HepG2 (cell line): Measurements from ENCODE around the gene SYPL1. TPM values are rescaled to one million over a fixed set of nuclear protein-coding genes. Genes with fewer than 3 reads are reported as not detected.

ENCODE experiments used
- ARID5B ChIP-seq: IDR thresholded peaks from 2 replicates; pipeline ENCODE4 v1.4.0; 2020; ENCODE audit warnings: mild to moderate bottlenecking, missing genetic modification reagents
- CREB1 ChIP-seq, 2 experiments: fragments of 450-650 bp in 1 of 2; IDR thresholded peaks; 2 replicates each; pipeline ENCODE4 v1.6.1; 2016 to 2017; ENCODE audit warnings: control low read depth in 1 of 2, mild to moderate bottlenecking in 1 of 2, missing compliant biosample characterization in 1 of 2, missing genetic modification characterization in 1 of 2
- HDAC1 ChIP-seq: sonication (generic); formaldehyde crosslinking; IDR thresholded peaks from 2 replicates; pipeline ENCODE4 v1.5.1; 2020; ENCODE audit warnings: mild to moderate bottlenecking, missing genetic modification reagents
- MTERF4 ChIP-seq: sonication (generic); formaldehyde crosslinking; IDR thresholded peaks from 2 replicates; pipeline ENCODE4 v1.8.0; 2023; ENCODE audit warnings: mild to moderate bottlenecking, missing genetic modification reagents
- SOX13 ChIP-seq, 3 experiments: fragments of 450-650 bp in 1 of 3; sonication (generic) in 1 of 3; formaldehyde crosslinking in 1 of 3; IDR thresholded peaks in 2 of 3; conservative IDR thresholded peaks in 1 of 3; 2 replicates each; pipeline versions ENCODE4 v1.5.0 to v1.6.1; 2016 to 2020; ENCODE audit warnings: antibody characterized with exemption in 1 of 3, mild to moderate bottlenecking in 1 of 3, missing compliant biosample characterization in 1 of 3, missing genetic modification reagents in 1 of 3, moderate library complexity in 1 of 3
- TCF7 ChIP-seq: sonication (generic); IDR thresholded peaks from 2 replicates; pipeline ENCODE4 v1.6.1; 2016; ENCODE audit warnings: antibody characterized with exemption, low read depth
- ZEB1 ChIP-seq: IDR thresholded peaks from 2 replicates; pipeline ENCODE4 v1.6.1; 2012; ENCODE audit warnings: mild to moderate bottlenecking, low read depth, inconsistent platforms; ENCODE audit not compliant: insufficient replicate concordance
- ZNF264 ChIP-seq: sonication (generic); formaldehyde crosslinking; IDR thresholded peaks from 2 replicates; pipeline ENCODE4 v1.4.0; 2020; ENCODE audit warnings: missing genetic modification reagents
- ZNF362 ChIP-seq: sonication (generic); formaldehyde crosslinking; IDR thresholded peaks from 2 replicates; pipeline ENCODE4 v1.4.0; 2020; ENCODE audit warnings: missing genetic modification reagents, mild to moderate bottlenecking, borderline replicate concordance
- ZNF430 ChIP-seq: sonication (generic); formaldehyde crosslinking; IDR thresholded peaks from 2 replicates; pipeline ENCODE4 v1.9.0; 2021; ENCODE audit warnings: mild to moderate bottlenecking, missing genetic modification reagents
- ZNF788 ChIP-seq: sonication (generic); formaldehyde crosslinking; IDR thresholded peaks from 2 replicates; pipeline ENCODE4 v1.5.0; 2020; ENCODE audit warnings: mild to moderate bottlenecking, missing genetic modification reagents, borderline replicate concordance
- ZSCAN12 ChIP-seq: sonication (generic); formaldehyde crosslinking; IDR thresholded peaks from 2 replicates; pipeline ENCODE4 v1.9.0; 2021; ENCODE audit warnings: mild to moderate bottlenecking, missing genetic modification reagents
- polyA plus RNA-seq, 8 experiments: library from polyadenylated mRNA; depleted of rRNA in 3 of 8; stranded (reverse) in 7 of 8; unstranded in 1 of 8; fragments of >200 nt; fragmentation: Illumina TruSeq in 4 of 8; extraction: Trizol in 4 of 8; gene quantifications; 2 replicates each; pipeline versions ENCODE4 v1.2.1 to v1.2.3, GENCODE V29; 2011 to 2016; ENCODE audit warnings: low read depth in 4 of 8, missing spikeins in 1 of 8, mixed read lengths in 1 of 8; ENCODE audit not compliant: insufficient read depth in 1 of 8
- total RNA-seq, 5 experiments: library from RNA; depleted of rRNA; stranded (reverse); fragments of >200 nt; fragmentation: Illumina TruSeq; extraction: Trizol; gene quantifications; 2 replicates each; pipeline ENCODE4 v1.2.3, GENCODE V29; 2016; ENCODE audit warnings: low read depth in 1 of 5
- TF ChIP-seq, protein P1 (sequence below): sonication (generic); formaldehyde crosslinking; IDR thresholded peaks from 2 replicates; pipeline ENCODE4 v1.4.0; 2020; ENCODE audit warnings: missing genetic modification reagents
- TF ChIP-seq, protein P2 (sequence below), 2 experiments: sonication (generic) in 1 of 2; formaldehyde crosslinking in 1 of 2; IDR thresholded peaks; 2 replicates each; pipeline versions ENCODE4 v1.4.0 to v1.6.1; 2018 to 2020; ENCODE audit warnings: missing genetic modification reagents in 2 of 2, borderline replicate concordance in 1 of 2, low read depth in 1 of 2, mild to moderate bottlenecking in 1 of 2, missing biosample characterization in 1 of 2

SYPL1 gene
- total and polyA plus RNA-seq, 2 of the 13 experiments (the other 11 are each of a cell fraction or from before 2014, with no cell fraction given), result 27.5 to 40.2 TPM

GRCh38 chr7:106071999-106072714 lies 40.0 kb downstream of the SYPL1 start (continued):
- peak; percentile 80 for TF ChIP-seq ARID5B (CRISPR knock-in tag)
- peak; percentile 87; the same call in 1 of the 2 replicates for TF ChIP-seq ZNF430 (CRISPR knock-in tag)
- TF ChIP-seq ZNF362, result peak; percentile 74; the same call in 1 of the 2 replicates
- peak; percentile 52; the same call in 1 of the 2 replicates for TF ChIP-seq TCF7
- peak; percentile 83 for TF ChIP-seq ZEB1
- TF ChIP-seq SOX13 (IDR thresholded peaks at IDR 0.05), result no peak
- TF ChIP-seq SOX13 (CRISPR knock-in tag; conservative IDR thresholded peaks at IDR 0.05 in 1 of 2, IDR thresholded peaks at IDR 0.05 in 1 of 2), result peak in 1 of 2 experiments; percentile 50; a peak in 2 of 4 replicates
- TF ChIP-seq ZNF788 (CRISPR knock-in tag), result no peak
- TF ChIP-seq CREB1 (IDR thresholded peaks at IDR 0.05), result no peak
- TF ChIP-seq CREB1 (CRISPR knock-in tag; IDR thresholded peaks at IDR 0.05), result 0 out of 2 replicates have a peak, but pooled peaks have one; percentile 33
- TF ChIP-seq ZNF264, result 0 out of 2 replicates have a peak, but pooled peaks have one; percentile 54
- TF ChIP-seq MTERF4 (CRISPR knock-in tag), result no peak
- TF ChIP-seq HDAC1 (CRISPR knock-in tag), result peak; percentile 64; the same call in 1 of the 2 replicates
- TF ChIP-seq, protein P1, sequence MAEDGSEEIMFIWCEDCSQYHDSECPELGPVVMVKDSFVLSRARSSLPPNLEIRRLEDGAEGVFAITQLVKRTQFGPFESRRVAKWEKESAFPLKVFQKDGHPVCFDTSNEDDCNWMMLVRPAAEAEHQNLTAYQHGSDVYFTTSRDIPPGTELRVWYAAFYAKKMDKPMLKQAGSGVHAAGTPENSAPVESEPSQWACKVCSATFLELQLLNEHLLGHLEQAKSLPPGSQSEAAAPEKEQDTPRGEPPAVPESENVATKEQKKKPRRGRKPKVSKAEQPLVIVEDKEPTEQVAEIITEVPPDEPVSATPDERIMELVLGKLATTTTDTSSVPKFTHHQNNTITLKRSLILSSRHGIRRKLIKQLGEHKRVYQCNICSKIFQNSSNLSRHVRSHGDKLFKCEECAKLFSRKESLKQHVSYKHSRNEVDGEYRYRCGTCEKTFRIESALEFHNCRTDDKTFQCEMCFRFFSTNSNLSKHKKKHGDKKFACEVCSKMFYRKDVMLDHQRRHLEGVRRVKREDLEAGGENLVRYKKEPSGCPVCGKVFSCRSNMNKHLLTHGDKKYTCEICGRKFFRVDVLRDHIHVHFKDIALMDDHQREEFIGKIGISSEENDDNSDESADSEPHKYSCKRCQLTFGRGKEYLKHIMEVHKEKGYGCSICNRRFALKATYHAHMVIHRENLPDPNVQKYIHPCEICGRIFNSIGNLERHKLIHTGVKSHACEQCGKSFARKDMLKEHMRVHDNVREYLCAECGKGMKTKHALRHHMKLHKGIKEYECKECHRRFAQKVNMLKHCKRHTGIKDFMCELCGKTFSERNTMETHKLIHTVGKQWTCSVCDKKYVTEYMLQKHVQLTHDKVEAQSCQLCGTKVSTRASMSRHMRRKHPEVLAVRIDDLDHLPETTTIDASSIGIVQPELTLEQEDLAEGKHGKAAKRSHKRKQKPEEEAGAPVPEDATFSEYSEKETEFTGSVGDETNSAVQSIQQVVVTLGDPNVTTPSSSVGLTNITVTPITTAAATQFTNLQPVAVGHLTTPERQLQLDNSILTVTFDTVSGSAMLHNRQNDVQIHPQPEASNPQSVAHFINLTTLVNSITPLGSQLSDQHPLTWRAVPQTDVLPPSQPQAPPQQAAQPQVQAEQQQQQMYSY (CRISPR knock-in tag), result peak; percentile 52; the same call in 1 of the 2 replicates
- TF ChIP-seq ZSCAN12 (CRISPR knock-in tag), result 0 out of 2 replicates have a peak, but pooled peaks have one; percentile 22
- TF ChIP-seq, protein P2, sequence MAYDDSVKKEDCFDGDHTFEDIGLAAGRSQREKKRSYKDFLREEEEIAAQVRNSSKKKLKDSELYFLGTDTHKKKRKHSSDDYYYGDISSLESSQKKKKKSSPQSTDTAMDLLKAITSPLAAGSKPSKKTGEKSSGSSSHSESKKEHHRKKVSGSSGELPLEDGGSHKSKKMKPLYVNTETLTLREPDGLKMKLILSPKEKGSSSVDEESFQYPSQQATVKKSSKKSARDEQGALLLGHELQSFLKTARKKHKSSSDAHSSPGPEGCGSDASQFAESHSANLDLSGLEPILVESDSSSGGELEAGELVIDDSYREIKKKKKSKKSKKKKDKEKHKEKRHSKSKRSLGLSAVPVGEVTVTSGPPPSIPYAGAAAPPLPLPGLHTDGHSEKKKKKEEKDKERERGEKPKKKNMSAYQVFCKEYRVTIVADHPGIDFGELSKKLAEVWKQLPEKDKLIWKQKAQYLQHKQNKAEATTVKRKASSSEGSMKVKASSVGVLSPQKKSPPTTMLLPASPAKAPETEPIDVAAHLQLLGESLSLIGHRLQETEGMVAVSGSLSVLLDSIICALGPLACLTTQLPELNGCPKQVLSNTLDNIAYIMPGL (CRISPR knock-in tag; IDR thresholded peaks at IDR 0.05; ENCODE audit: borderline replicate concordance in 1 of 2, low read depth in 1 of 2), result 0 out of 4 replicates have a peak, but pooled peaks of 1 of the 2 experiments have one; percentile 36
